ENCODE data around the gene ZMYND12. TPM values are rescaled to one million over a fixed set of nuclear protein-coding genes. Genes with fewer than 3 reads are reported as not detected.

The ZMYND12 gene

DNA sequence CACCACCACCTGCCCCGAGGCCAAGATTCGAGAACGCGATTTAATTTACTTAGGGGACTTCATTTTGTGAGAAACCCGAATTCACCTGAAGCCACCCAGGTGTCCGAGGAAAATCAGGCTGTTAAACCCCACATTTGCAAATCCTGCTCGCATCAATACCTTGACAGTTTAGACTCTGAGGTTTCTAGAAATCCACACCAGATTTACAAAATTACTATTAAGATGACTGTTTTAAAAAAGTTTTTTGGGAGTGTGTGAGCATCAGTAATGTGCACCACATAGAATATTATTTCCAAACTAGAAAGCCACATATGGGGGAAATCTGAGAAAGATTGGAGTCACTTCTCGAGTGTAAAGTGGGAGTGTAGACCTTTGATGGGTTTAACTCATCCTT lies 74.5 kb downstream of the ZMYND12 start:
- Histone ChIP-seq H3K4me1 (ENCODE audit: control insufficient read depth, insufficient read depth, low read length) (peaks cover 6% of the 10 kb centered on the region), H3K36me3 (ENCODE audit: insufficient read depth, low read length) (no peaks in the 10 kb centered on the region), H3K27me3 (ENCODE audit: control insufficient read depth, insufficient read depth, low read length) (peaks cover 38% of the 10 kb centered on the region), H3K9ac (ENCODE audit: low read depth, low read length) (no peak overlapping the region), H3K9me3 (replicated peaks; ENCODE audit: low read length) (no peaks in the 10 kb centered on the region), H3K4me3 (ENCODE audit: low read length) (no peak overlapping the region), H3K4me2 (ENCODE audit: low read length) (peak overlapping the region; percentile 87)

DNA sequence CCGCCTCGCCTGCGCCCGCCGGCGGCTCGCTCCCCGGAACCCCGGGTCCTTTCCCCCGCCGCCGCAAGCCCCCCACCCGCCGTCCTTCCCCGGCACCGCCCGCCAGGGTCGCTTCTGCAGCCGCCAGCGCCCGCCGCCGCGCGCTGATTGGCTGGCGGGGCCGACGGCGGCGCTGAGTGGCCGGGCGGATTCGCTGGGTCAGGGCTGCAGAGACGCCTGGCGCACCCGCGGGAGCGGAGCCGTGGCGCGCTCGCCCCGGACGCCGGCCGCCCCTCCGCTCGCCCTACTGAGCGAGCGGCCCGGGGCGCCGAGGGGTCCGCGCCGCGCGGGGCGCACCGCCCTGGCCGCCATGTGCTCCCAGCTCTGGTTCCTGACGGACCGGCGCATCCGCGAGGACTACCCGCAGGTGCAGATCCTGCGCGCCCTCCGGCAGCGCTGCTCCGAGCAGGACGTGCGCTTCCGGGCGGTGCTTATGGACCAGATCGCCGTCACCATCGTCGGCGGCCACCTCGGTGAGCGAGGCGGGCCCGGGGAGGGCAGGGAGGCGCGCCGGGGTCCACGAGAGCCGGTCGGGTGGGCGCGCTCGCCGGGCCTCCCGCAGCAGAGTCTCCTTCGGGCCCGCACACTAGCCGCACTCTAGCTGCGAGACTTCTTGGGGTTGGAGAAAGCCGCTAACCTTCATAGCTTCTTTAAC lies 75.1 kb downstream of the ZMYND12 start, which contains the start of gene RIMKLA:
RIMKLA (plus strand) TSS at position 207 of the 694 bp plus-strand sequence; CDS start at position 350, 143 bp downstream.
- peak within 1 kb of the TSS; percentile 87 for H3K4me2 ChIP-seq (ENCODE audit: low read length)
- peaks cover 38% of the 10 kb centered on the region for H3K27me3 ChIP-seq (ENCODE audit: control insufficient read depth, insufficient read depth, low read length)
- no peaks in the 10 kb centered on the region for H3K36me3 ChIP-seq (ENCODE audit: insufficient read depth, low read length)
- peak within 1 kb of the TSS; percentile 70 for H3K4me3 ChIP-seq (ENCODE audit: low read length)
- peaks cover 6% of the 10 kb centered on the region for H3K4me1 ChIP-seq (ENCODE audit: control insufficient read depth, insufficient read depth, low read length)
- H3K9me3 ChIP-seq (replicated peaks; ENCODE audit: low read length), result no peaks in the 10 kb centered on the region
- no peak within 1 kb of the TSS for H3K9ac ChIP-seq (ENCODE audit: low read depth, low read length)

Small RNA genes within 50 kb of the gene (small RNA-seq; reads per million reads assigned to genes)
- gene TMSB4XP1, result not detected

Measured in skeletal muscle satellite cell (primary cell).